Islet precursor cell (in vitro differentiated cells): Measurements from ENCODE around the gene POGK.
"Not testable (repeated sequence)": the region's sequence is repeated elsewhere in the genome, so short reads cannot be mapped to it uniquely, and the experiment has no call there.

Experiments used
- DNase-seq: peaks from one replicate; pipeline ENCODE4 v3.0.0-alpha.2; 2018

POGK gene

GRCh38 chr1:166838766-166839599 lies at the start of gene POGK:
POGK (plus strand) TSS chr1:166839475; CDS start chr1:166840957, 1,482 bp downstream.
- DNase-seq: peak; percentile 95

GRCh38 chr1:166796620-166797236 lies 42.5 kb upstream of the POGK start:
- DNase-seq: no peak

GRCh38 chr1:166808952-166809351 lies 30.3 kb upstream of the POGK start:
- no peak for DNase-seq

- DNase-seq: no peak
Observed at GRCh38 chr1:166811691-166812090, 27.6 kb upstream of the POGK start.

GRCh38 chr1:166813508-166814223 lies 25.6 kb upstream of the POGK start:
- no peak for DNase-seq

GRCh38 chr1:166814611-166815010 lies 24.7 kb upstream of the POGK start:
- DNase-seq: no peak

GRCh38 chr1:166819974-166820373 lies 19.3 kb upstream of the POGK start:
- DNase-seq: no peak

GRCh38 chr1:166822385-166822784 lies 16.9 kb upstream of the POGK start:
- no peak for DNase-seq

GRCh38 chr1:166827426-166827825 lies 11.8 kb upstream of the POGK start:
- DNase-seq: no peak

GRCh38 chr1:166829762-166830161 lies 9.5 kb upstream of the POGK start:
- DNase-seq: not testable (repeated sequence)

GRCh38 chr1:166836733-166837132 lies 2.5 kb upstream of the POGK start:
- DNase-seq: no peak

GRCh38 chr1:166839600-166840308 lies 479 bp downstream of the POGK start:
- DNase-seq: peak; percentile 73

GRCh38 chr1:166840309-166841274 lies 1.3 kb downstream of the POGK start:
- DNase-seq: peak; percentile 79

- no peak for DNase-seq
Observed at GRCh38 chr1:166843322-166843721, 4.0 kb downstream of the POGK start.

- peak; percentile 85 for DNase-seq
Observed at GRCh38 chr1:166843769-166844596, 4.7 kb downstream of the POGK start.

- no peak for DNase-seq
Observed at GRCh38 chr1:166844791-166845190, 5.5 kb downstream of the POGK start.

- no peak for DNase-seq
Observed at GRCh38 chr1:166848193-166848592, 8.9 kb downstream of the POGK start.

GRCh38 chr1:166849135-166849534 lies 9.9 kb downstream of the POGK start:
- no peak for DNase-seq

GRCh38 chr1:166852918-166853317 lies 13.6 kb downstream of the POGK start:
- no peak for DNase-seq

GRCh38 chr1:166855558-166855957 lies 16.3 kb downstream of the POGK start:
- no peak for DNase-seq

GRCh38 chr1:166857995-166858394 lies 18.7 kb downstream of the POGK start:
- DNase-seq: no peak
